NB4 (cell line): ENCODE data around the gene ABCF2.

Experiments used
- CTCF ChIP-seq: IDR thresholded peaks from one replicate; pipeline ENCODE4 v1.5.1; 2012; ENCODE audit warnings: low read depth, low read length
- POLR2A ChIP-seq: IDR thresholded peaks from 2 replicates; pipeline ENCODE4 v1.6.1; 2011; ENCODE audit warnings: mild to moderate bottlenecking; ENCODE audit not compliant: insufficient read length; ENCODE audit errors: extremely low read depth

- TF ChIP-seq CTCF = no peak
- no peak for TF ChIP-seq POLR2A
Measured at GRCh38 chr7:151260471-151260870, 33.5 kb upstream of the ABCF2 start.
